H1 (cell line): ENCODE measurements around the gene PRKCA. TPM values are rescaled to one million over a fixed set of nuclear protein-coding genes. Genes with fewer than 3 reads are reported as not detected.

Experiments used
- CTCF ChIA-PET: fragments of 300-600 bp; sonication (Branson Sonifier 250); formaldehyde crosslinking; loops from one replicate; lab custom pipeline; 2021; ENCODE audit not compliant: partially characterized antibody; lab: Charles Lee
- POLR2A ChIA-PET: fragments of 300-600 bp; sonication (Branson Sonifier 250); formaldehyde crosslinking; loops from one replicate; lab custom pipeline; 2021; ENCODE audit warnings: inconsistent platforms; ENCODE audit not compliant: partially characterized antibody; lab: Charles Lee
- DNase-seq, 2 experiments: peaks; one replicate each; pipeline versions ENCODE4 v3.0.0 to v3.0.0-alpha.2; 2010 to 2022; ENCODE audit warnings: low spot score in 2 of 2, low read depth in 1 of 2, mixed read lengths in 1 of 2
- FAIRE-seq: peaks from 2 replicates; lab custom pipeline; 2011; peaks lifted over from hg19 to GRCh38; lab: Jason Lieb, UNC
- H2AFZ ChIP-seq: 2 replicates; pipeline ENCODE4 v1.8.1; 2012; ENCODE audit warnings: low read length, inconsistent platforms
- H2AK5ac ChIP-seq: 2 replicates; pipeline ENCODE4 v1.6.1; 2013; ENCODE audit warnings: low read depth, low read length
- H2BK120ac ChIP-seq: replicated peaks from 2 replicates; pipeline ENCODE3; 2013; ENCODE audit warnings: low read depth, low read length, inconsistent platforms
- H2BK12ac ChIP-seq: 2 replicates; pipeline ENCODE4 v1.6.1; 2013; ENCODE audit warnings: low read depth, low read length
- H2BK15ac ChIP-seq: 2 replicates; pipeline ENCODE4 v1.6.1; 2013; ENCODE audit warnings: low read length
- H2BK20ac ChIP-seq: 2 replicates; pipeline ENCODE4 v1.6.1; 2013; ENCODE audit warnings: low read length
- H2BK5ac ChIP-seq: 2 replicates; pipeline ENCODE4 v1.6.1; 2013; ENCODE audit warnings: low read depth, low read length
- H3K14ac ChIP-seq: 2 replicates; pipeline ENCODE4 v1.6.1; 2013; ENCODE audit warnings: inconsistent platforms; ENCODE audit not compliant: insufficient read length
- H3K18ac ChIP-seq: 2 replicates; pipeline ENCODE4 v1.6.1; 2013; ENCODE audit warnings: low read length; ENCODE audit errors: extremely low read depth
- H3K23ac ChIP-seq: 2 replicates; pipeline ENCODE4 v1.6.1; 2013; ENCODE audit warnings: inconsistent platforms; ENCODE audit not compliant: insufficient read length
- H3K23me2 ChIP-seq: 2 replicates; pipeline ENCODE4 v1.6.1; 2013; ENCODE audit warnings: low read depth, low read length
- H3K27ac ChIP-seq: 2 replicates; pipeline ENCODE4 v1.6.1; 2011; ENCODE audit warnings: low read depth, low read length, inconsistent platforms
- H3K27me3 ChIP-seq, 4 experiments: replicated peaks in 1 of 4; 1 replicate in 1 of 4; 2 replicates in 3 of 4; pipeline versions ENCODE4 v1.6.1 to v1.8.1; 2011 to 2013; ENCODE audit warnings: low read length in 3 of 4, mild to moderate bottlenecking in 3 of 4, inconsistent platforms in 2 of 4, mixed read lengths in 2 of 4, moderate library complexity in 1 of 4; ENCODE audit not compliant: control insufficient read depth in 3 of 4, insufficient read depth in 3 of 4; ENCODE audit errors: extremely low read depth in 1 of 4
- H3K36me3 ChIP-seq, 4 experiments: 2 replicates each; pipeline versions ENCODE4 v1.6.1 to v1.8.1; 2011 to 2013; ENCODE audit warnings: mild to moderate bottlenecking in 4 of 4, low read length in 3 of 4, moderate library complexity in 2 of 4, control low read depth in 1 of 4, inconsistent platforms in 1 of 4; ENCODE audit not compliant: insufficient read depth in 4 of 4, control insufficient read depth in 2 of 4
- H3K4ac ChIP-seq: replicated peaks from 2 replicates; pipeline ENCODE3; 2013; ENCODE audit warnings: low read length, low read depth, mixed read lengths, inconsistent platforms; ENCODE audit not compliant: insufficient read length
- H3K4me1 ChIP-seq, 4 experiments: replicated peaks in 1 of 4; 1 replicate in 1 of 4; 2 replicates in 3 of 4; pipeline versions ENCODE4 v1.6.1 to v1.8.1; 2011 to 2013; ENCODE audit warnings: low read length in 3 of 4, inconsistent platforms in 2 of 4, mixed read lengths in 1 of 4; ENCODE audit not compliant: insufficient read depth in 4 of 4, control insufficient read depth in 3 of 4
- H3K4me2 ChIP-seq, 2 experiments: 2 replicates each; pipeline versions ENCODE4 v1.6.1 to v1.8.1; 2011 to 2013; ENCODE audit warnings: low read depth in 2 of 2, low read length in 2 of 2, control low read depth in 1 of 2, inconsistent platforms in 1 of 2, mild to moderate bottlenecking in 1 of 2; ENCODE audit not compliant: insufficient read depth in 1 of 2
- H3K4me3 ChIP-seq, 4 experiments: fragments of 200-600, 300-600 bp in 1 of 4; sonication (generic), shearing (Covaris generic), sonication (Bioruptor Twin) in 1 of 4; 2 replicates each; pipeline versions ENCODE4 v1.5.1 to v1.8.1; 2011 to 2016; ENCODE audit warnings: low read length in 4 of 4, low read depth in 3 of 4, control low read depth in 2 of 4, inconsistent platforms in 2 of 4, mild to moderate bottlenecking in 2 of 4, mixed read lengths in 1 of 4, moderate library complexity in 1 of 4; ENCODE audit not compliant: insufficient read depth in 2 of 4; ENCODE audit errors: extremely low read depth in 1 of 4
- H3K56ac ChIP-seq: replicated peaks from 2 replicates; pipeline ENCODE3; 2013; ENCODE audit warnings: low read depth, mild to moderate bottlenecking, mixed read lengths, low read length, inconsistent platforms; ENCODE audit not compliant: insufficient read length
- H3K79me1 ChIP-seq: 2 replicates; pipeline ENCODE4 v1.6.1; 2013; ENCODE audit warnings: low read depth, low read length, control low read depth
- H3K79me2 ChIP-seq, 2 experiments: 2 replicates each; pipeline versions ENCODE4 v1.6.1 to v1.8.1; 2012 to 2013; ENCODE audit warnings: low read length in 2 of 2, mild to moderate bottlenecking in 2 of 2, inconsistent platforms in 1 of 2; ENCODE audit not compliant: insufficient read depth in 2 of 2, control insufficient read depth in 1 of 2
- H3K9ac ChIP-seq, 4 experiments: replicated peaks in 1 of 4; 1 replicate in 1 of 4; 2 replicates in 3 of 4; pipeline versions ENCODE4 v1.6.1 to v1.8.1; 2011 to 2013; ENCODE audit warnings: low read depth in 3 of 4, low read length in 3 of 4, control low read depth in 2 of 4, mild to moderate bottlenecking in 2 of 4, moderate library complexity in 2 of 4, inconsistent platforms in 1 of 4; ENCODE audit errors: extremely low read depth in 1 of 4
- H3K9me3 ChIP-seq, 2 experiments: 2 replicates each; pipeline versions ENCODE4 v1.6.1 to v1.8.1; 2012 to 2013; ENCODE audit warnings: mild to moderate bottlenecking in 2 of 2, moderate library complexity in 2 of 2, control low read depth in 1 of 2, inconsistent platforms in 1 of 2, low read depth in 1 of 2, low read length in 1 of 2, mixed read lengths in 1 of 2; ENCODE audit not compliant: insufficient read depth in 2 of 2
- H4K20me1 ChIP-seq, 2 experiments: replicated peaks in 1 of 2; 2 replicates each; pipeline versions ENCODE3 to v1.8.1; 2011 to 2013; ENCODE audit warnings: inconsistent platforms in 2 of 2, low read length in 2 of 2, mild to moderate bottlenecking in 1 of 2; ENCODE audit not compliant: insufficient read depth in 2 of 2, control insufficient read depth in 1 of 2
- H4K5ac ChIP-seq: 2 replicates; pipeline ENCODE4 v1.6.1; 2013; ENCODE audit warnings: low read length, low read depth, mixed read lengths, inconsistent platforms; ENCODE audit not compliant: insufficient read length
- H4K8ac ChIP-seq: 2 replicates; pipeline ENCODE4 v1.8.0; 2013; ENCODE audit warnings: mild to moderate bottlenecking, moderate library complexity, low read length, inconsistent platforms; ENCODE audit not compliant: insufficient read depth; ENCODE audit errors: extremely low read depth
- H4K91ac ChIP-seq: replicated peaks from 2 replicates; pipeline ENCODE3; 2013; ENCODE audit warnings: low read length, mixed read lengths, inconsistent platforms; ENCODE audit not compliant: insufficient read length
- ATF3 ChIP-seq: IDR thresholded peaks from 2 replicates; pipeline ENCODE4 v1.6.1; 2011; ENCODE audit warnings: low read depth, mild to moderate bottlenecking, low read length; ENCODE audit not compliant: insufficient read depth
- BACH1 ChIP-seq: IDR thresholded peaks from 2 replicates; pipeline ENCODE4 v1.6.1; 2012; ENCODE audit warnings: low read length, improper control_type of control experiment
- BCL11A ChIP-seq, 2 experiments: IDR thresholded peaks; one replicate each; pipeline ENCODE4 v1.6.1; 2011; ENCODE audit warnings: low read depth in 2 of 2, low read length in 2 of 2, mild to moderate bottlenecking in 2 of 2
- CHD1 ChIP-seq: IDR thresholded peaks from 2 replicates; pipeline ENCODE4 v1.6.1; 2012; ENCODE audit warnings: low read depth, low read length, improper control_type of control experiment
- HDAC6 ChIP-seq: IDR thresholded peaks from one replicate; pipeline ENCODE4 v1.7.1; 2012; ENCODE audit warnings: low read depth, mild to moderate bottlenecking, inconsistent platforms, low read length, moderate library complexity
- KDM4A ChIP-seq: IDR thresholded peaks from one replicate; pipeline ENCODE4 v1.7.1; 2012; ENCODE audit warnings: low read depth, mild to moderate bottlenecking, moderate library complexity, low read length, inconsistent platforms; ENCODE audit not compliant: severe bottlenecking
- KDM5A ChIP-seq: fragments of 200-600 bp; IDR thresholded peaks from 2 replicates; pipeline ENCODE4 v1.7.1; 2012; ENCODE audit warnings: mild to moderate bottlenecking, low read length, inconsistent platforms, mixed read lengths
- POLR2AphosphoS5 ChIP-seq: IDR thresholded peaks from 2 replicates; pipeline ENCODE4 v1.6.1; 2011; ENCODE audit warnings: low read depth, low read length
- RBBP5 ChIP-seq: IDR thresholded peaks from 2 replicates; pipeline ENCODE4 v1.7.1; 2012; ENCODE audit warnings: low read depth, mild to moderate bottlenecking, inconsistent platforms, low read length, moderate library complexity, borderline replicate concordance
- RFX5 ChIP-seq: IDR thresholded peaks from 2 replicates; pipeline ENCODE4 v1.6.1; 2011; ENCODE audit warnings: low read depth, low read length, improper control_type of control experiment, borderline replicate concordance
- SP2 ChIP-seq: IDR thresholded peaks from 2 replicates; pipeline ENCODE4 v1.6.1; 2012; ENCODE audit warnings: mild to moderate bottlenecking, low read length, inconsistent platforms
- TAF7 ChIP-seq: optimal IDR thresholded peaks from 2 replicates; pipeline ENCODE3; 2011; ENCODE audit warnings: low read depth, mild to moderate bottlenecking, inconsistent platforms, low read length, moderate library complexity, borderline replicate concordance
- USF2 ChIP-seq: IDR thresholded peaks from 2 replicates; pipeline ENCODE4 v1.6.1; 2011; ENCODE audit warnings: low read length, improper control_type of control experiment
- WGBS, 2 experiments: shearing (Covaris generic) in 1 of 2; methylation state at CpG; one replicate each; pipeline versions ENCODE4 v1.1.6 to v1.1.7; 2013 to 2015; ENCODE audit warnings: low lambda C conversion rate in 2 of 2, mixed read lengths in 2 of 2, inconsistent platforms in 1 of 2, low coverage in 1 of 2, missing lambda C conversion rate in 1 of 2; ENCODE audit not compliant: insufficient replicate concordance in 2 of 2, insufficient coverage in 1 of 2, insufficient read length in 1 of 2; ENCODE audit errors: extremely low coverage in 1 of 2, missing lambda C conversion rate in 1 of 2; 5-methylcytosine and 5-hydroxymethylcytosine counted together
- polyA plus RNA-seq, 7 experiments: library from polyadenylated mRNA; depleted of rRNA in 3 of 7; stranded (reverse) in 5 of 7; unstranded in 2 of 7; fragments of >200 nt in 5 of 7; fragments of 200-250 nt in 2 of 7; gene quantifications; 1 replicate in 5 of 7; 2 replicates in 1 of 7; 4 replicates in 1 of 7; pipeline versions ENCODE4 v1.2.1 to v1.2.3, GENCODE V29; 2011 to 2013; ENCODE audit warnings: missing spikeins in 2 of 7, mixed read lengths in 2 of 7
- total RNA-seq: library from RNA; stranded (reverse); fragmentation: NEBNext Ultra II Directional; extraction: Animal tissue kit (Norgen Biotek cat#: 25700); gene quantifications from 2 replicates; pipeline ENCODE4 v1.2.1, GENCODE V29; 2021

The PRKCA gene
- total and polyA plus RNA-seq, 2 of the 8 experiments (the other 6 are each of a cell fraction or from before 2014, with no cell fraction given): 5.8 to 17.8 TPM

GRCh38 chr17:66411520-66411919, 109.1 kb downstream of the PRKCA start:
- no peak overlapping the region for H3K18ac ChIP-seq
- no peak overlapping the region for H3K23ac ChIP-seq
- no peaks in the 10 kb centered on the region for H3K9me3 ChIP-seq
- no peak overlapping the region for H2BK5ac ChIP-seq
- H4K91ac ChIP-seq: no peak overlapping the region
- H2AFZ ChIP-seq: no peak overlapping the region
- H3K23me2 ChIP-seq: no peaks in the 10 kb centered on the region
- ChIA-PET CTCF (interaction anchor here (0.6 kb wide), 1 partner anchor 23 kb away, joined by 3 read pairs; no protein-coding TSS in a partner anchor), POLR2A (no interaction called here)
- no peak overlapping the region for H4K5ac ChIP-seq
- no peak overlapping the region for H2AK5ac ChIP-seq
- H2BK15ac ChIP-seq: no peak overlapping the region
- H3K36me3 ChIP-seq: no peaks in the 10 kb centered on the region
- FAIRE-seq: no peak
- no peak overlapping the region for H2BK20ac ChIP-seq
- H3K27me3 ChIP-seq: no peaks in the 10 kb centered on the region
- 88% methylated on average over 6 of the region's 6 CpGs; no CpG with 5 or more reads in 1 of the 2 experiments for WGBS, 2 experiments
- H3K4me1 ChIP-seq: peaks cover 0 to 4% (median 0%) of the 10 kb centered on the region in 4 experiments; a peak in 1 of 7 replicates
- H2BK120ac ChIP-seq: no peak overlapping the region
- no peak overlapping the region for H3K27ac ChIP-seq
- H3K14ac ChIP-seq: no peak overlapping the region
- no peak overlapping the region for H4K8ac ChIP-seq
- no peak overlapping the region for H3K9ac ChIP-seq
- no peak overlapping the region for H3K4ac ChIP-seq
- H3K56ac ChIP-seq: no peak overlapping the region
- peaks cover 2% of the 10 kb centered on the region; the same call in 1 of the 2 replicates for H3K79me1 ChIP-seq
- peaks cover 0 to 5% of the 10 kb centered on the region in 2 experiments; a peak in 2 of 4 replicates for H3K79me2 ChIP-seq
- no peaks in the 10 kb centered on the region for H4K20me1 ChIP-seq
- no peak overlapping the region for H3K4me3 ChIP-seq
- no peak overlapping the region for H2BK12ac ChIP-seq
- no peak for DNase-seq
- no peak overlapping the region for H3K4me2 ChIP-seq
- no peak for TF ChIP-seq BACH1
- TF ChIP-seq SP2: no peak
- TF ChIP-seq KDM5A: no peak
- TF ChIP-seq TAF7: no peak
- TF ChIP-seq RBBP5: no peak
- TF ChIP-seq BCL11A (IDR thresholded peaks at IDR 0.05; ENCODE audit: low read depth in 2 of 2, low read length in 2 of 2): no peak
- no peak for TF ChIP-seq POLR2AphosphoS5
- no peak for TF ChIP-seq KDM4A
- TF ChIP-seq ATF3: no peak
- no peak for TF ChIP-seq CHD1
- TF ChIP-seq RFX5: no peak
- TF ChIP-seq HDAC6: no peak
- no peak for TF ChIP-seq USF2
